HG02973 (cell line): ENCODE results near the gene UGT2A3.

Experiments used
- ATAC-seq: cut with Tn5 transposase; IDR thresholded peaks from one replicate; pipeline ENCODE4 v1.9.1; 2021; ENCODE audit warnings: moderate library complexity; ENCODE audit not compliant: unreplicated experiment

UGT2A3 gene

GRCh38 chr4:68917016-68917415 lies 34.6 kb downstream of the UGT2A3 start:
- ATAC-seq = no peak

GRCh38 chr4:68912807-68913206 lies 38.8 kb downstream of the UGT2A3 start:
- ATAC-seq = no peak

GRCh38 chr4:68909385-68909784 lies 42.2 kb downstream of the UGT2A3 start:
- no peak for ATAC-seq

- no peak for ATAC-seq
Observed at GRCh38 chr4:68907788-68908700, 43.6 kb downstream of the UGT2A3 start.

DNA sequence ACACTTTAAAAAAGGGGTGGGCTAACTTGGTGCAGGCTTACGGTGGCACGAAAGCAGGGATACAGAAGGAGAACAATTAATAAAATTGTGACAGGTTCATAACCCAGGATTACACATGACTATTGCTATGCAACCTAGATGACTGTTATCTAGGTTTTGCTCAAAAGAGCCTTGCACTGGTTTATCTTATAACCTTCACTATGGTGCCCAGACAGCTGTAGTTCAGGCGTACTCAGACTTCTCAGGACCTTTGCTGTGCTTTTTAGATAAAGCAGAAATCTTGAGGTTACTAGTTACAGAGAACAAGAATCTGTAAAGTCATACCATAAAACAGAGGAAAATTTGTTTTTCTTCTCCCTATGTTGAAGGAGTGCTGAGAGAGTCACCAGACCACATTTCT lies 44.4 kb downstream of the UGT2A3 start:
- ATAC-seq = no peak

DNA sequence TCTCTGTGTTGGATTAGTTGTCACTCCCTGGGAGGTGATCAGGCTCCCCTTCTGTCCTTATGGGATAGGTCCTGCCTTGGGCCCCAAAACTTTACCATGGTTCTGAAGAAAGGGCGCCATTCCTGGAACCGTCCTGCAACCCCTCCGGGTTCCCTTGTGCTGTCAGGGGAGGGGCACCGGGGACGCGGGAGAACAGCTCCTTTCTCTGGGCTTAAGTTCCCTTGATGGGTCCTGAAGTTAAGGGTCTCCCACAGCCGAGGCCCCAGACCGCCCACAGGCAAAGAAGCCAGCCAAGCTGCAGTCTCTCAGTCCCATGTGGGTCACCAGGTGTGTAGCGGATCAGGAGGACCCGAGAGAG lies 44.8 kb downstream of the UGT2A3 start:
- no peak for ATAC-seq

GRCh38 chr4:68905939-68906779 lies 45.4 kb downstream of the UGT2A3 start:
- no peak for ATAC-seq

- no peak for ATAC-seq
Observed at GRCh38 chr4:68905598-68905938, 46.0 kb downstream of the UGT2A3 start.

DNA sequence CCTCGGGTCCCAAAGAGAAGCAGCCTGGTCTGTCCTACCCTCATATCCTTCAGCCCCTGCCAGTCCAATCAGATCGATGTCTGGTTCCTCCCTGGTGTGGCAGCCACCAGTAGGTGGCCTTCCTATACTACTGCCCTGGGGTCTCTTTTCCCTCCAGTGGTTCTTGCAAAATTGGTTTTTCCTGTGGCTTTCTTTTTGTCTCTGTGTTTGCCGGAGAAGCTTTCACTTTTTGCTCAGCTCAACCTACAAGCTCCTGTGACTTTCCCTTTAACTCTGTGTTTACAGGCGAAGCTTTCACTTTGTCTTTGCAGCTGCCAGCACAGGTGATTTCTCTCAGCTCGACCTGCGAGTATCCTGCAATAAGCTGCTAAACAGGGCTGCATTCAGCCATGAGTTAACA lies 46.8 kb downstream of the UGT2A3 start:
- peak; percentile 55 for ATAC-seq

DNA sequence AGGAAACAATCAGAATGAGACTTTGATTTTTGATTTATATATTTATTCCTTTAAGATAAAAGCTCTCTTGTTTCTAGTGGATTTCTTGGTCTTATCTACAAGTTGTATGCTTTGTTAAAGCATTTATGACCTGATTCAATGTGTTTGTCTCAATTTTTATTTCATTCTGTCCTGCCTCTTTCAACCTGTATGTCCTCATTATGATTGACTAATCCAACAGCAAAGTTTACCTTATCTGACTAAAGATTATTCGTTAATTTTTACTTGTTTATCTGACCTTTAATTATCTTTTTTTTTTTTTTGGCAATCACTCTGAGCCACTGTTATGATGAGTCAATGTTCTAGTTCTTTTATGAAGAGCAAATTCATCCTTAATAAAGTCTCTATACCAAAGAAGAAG lies 54.9 kb downstream of the UGT2A3 start:
- ATAC-seq = no peak

GRCh38 chr4:68895561-68896198 lies 55.9 kb downstream of the UGT2A3 start:
- no peak for ATAC-seq

- ATAC-seq = no peak
Observed at GRCh38 chr4:68892861-68893260, 58.7 kb downstream of the UGT2A3 start.

DNA sequence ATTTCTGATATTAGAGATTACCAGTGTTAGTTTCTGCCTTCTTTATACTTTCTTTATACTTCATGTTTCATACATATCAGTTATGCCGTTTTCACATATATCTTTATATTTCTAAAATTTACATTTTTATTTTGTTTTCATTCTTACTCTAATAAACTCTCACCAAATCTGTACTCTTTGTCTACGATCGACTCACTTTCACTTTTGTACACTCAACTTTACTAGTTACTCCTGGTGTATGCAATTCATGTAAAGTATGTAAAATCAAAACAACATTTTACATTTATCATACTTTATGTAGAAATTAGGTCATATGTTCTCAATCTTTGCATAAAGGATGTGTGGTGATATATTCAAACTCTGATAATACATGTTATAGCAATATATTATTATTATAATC lies 59.9 kb downstream of the UGT2A3 start:
- no peak for ATAC-seq

- no peak for ATAC-seq
Observed at GRCh38 chr4:68885545-68885944, 66.1 kb downstream of the UGT2A3 start.

GRCh38 chr4:68883870-68884269 lies 67.7 kb downstream of the UGT2A3 start:
- no peak for ATAC-seq
